Activated CD4-positive, alpha-beta T cell treated with anti-CD3 and anti-CD28 coated beads, Interleukin-10, Interleukin-2, amounts not matched to agents 100 ng/mL and 50 ng/mL, durations not matched to agents 16 hours and 8 hours (primary cell): Measurements from ENCODE around the gene RPL29.
A peak's percentile ranks its signal among the peaks of the same experiment; 100 is the strongest.
"Not testable (repeated sequence)": the region's sequence is repeated elsewhere in the genome, so short reads cannot be mapped to it uniquely, and the experiment has no call there.

ENCODE experiments used
- DNase-seq: peaks from one replicate; pipeline ENCODE4 v3.0.0-alpha.2; 2020

Gene RPL29

DNA sequence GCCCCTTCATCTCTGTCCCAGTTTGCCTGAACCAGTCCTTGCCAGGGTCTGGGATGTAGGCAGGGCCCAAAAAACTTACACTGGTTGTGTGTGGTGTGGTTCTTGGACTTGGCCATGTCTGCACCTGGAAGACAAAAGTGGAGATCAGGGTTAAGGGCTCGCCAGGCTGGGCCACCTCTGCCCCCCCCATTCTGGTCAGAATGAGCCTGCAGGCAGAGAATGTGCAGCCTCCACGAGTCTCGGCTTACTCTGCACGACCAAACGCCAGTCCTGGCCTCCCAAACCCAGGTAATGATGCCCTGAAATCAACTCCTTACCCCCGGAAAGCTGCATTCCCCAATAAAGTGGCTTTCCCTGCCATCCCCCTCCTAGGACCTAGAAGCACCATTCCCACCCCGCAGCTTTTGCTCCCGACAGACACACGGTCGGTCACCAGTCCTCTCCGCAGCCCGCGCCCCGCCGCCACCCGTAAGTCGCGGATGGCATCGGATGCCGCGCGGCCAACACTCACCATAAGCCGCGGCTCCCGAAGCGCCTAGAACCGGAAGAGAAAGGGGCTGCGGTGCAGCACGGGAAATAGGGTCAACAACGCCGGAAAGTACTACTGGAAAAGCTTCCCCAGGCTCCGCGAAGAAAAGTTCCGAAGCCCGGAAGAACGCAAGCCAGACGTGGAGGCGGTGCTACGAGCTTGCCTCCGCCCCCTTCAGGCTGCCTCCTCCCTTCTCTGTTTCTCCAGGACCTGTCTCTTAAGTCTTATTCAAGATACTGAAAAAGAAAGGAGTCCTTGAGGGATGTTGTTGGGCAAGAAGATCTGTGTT is at the start of gene RPL29:
Gene RPL29 (minus strand): TSS at position 550 of the 818 bp plus-strand sequence. CDS start 434 bp downstream, at position 116.
- peak; percentile 96 for DNase-seq

DNA sequence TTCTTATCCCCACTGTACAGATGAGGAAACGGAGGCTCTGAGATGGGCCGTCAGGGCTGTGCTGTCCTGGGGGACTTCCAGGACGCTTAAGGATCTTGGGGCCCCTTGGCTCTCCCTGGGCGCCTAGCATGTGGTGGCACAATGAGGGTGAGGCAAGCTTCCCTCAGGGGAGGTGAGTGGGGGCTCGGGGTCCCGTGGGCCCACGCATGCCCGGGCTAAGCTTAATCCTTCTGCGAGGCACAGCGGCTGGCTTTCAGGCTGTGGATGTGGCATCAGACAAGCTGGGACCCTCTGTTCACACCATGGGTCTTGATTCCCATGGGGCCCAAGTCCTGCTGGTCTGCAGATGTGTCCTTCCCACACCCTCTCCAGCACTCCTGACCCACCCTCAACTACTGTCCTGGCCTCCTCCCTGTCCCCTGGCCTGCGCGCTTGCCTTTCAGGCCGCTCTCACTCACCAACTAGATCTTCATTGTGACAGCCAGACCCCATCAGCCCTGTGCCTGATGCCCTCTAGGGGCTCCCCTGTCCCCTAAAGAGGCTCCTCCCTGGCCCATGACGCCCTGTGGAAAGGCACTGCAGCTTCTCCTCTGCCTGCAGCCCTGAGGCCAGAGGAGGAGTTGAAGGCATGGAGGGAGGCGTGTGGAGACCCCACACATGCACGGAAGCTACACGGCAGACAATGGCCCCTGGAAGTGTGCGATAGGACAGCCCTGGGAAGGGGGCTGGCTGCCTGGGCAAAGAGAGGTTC is 49.3 kb upstream of the RPL29 start:
- no peak for DNase-seq

DNA sequence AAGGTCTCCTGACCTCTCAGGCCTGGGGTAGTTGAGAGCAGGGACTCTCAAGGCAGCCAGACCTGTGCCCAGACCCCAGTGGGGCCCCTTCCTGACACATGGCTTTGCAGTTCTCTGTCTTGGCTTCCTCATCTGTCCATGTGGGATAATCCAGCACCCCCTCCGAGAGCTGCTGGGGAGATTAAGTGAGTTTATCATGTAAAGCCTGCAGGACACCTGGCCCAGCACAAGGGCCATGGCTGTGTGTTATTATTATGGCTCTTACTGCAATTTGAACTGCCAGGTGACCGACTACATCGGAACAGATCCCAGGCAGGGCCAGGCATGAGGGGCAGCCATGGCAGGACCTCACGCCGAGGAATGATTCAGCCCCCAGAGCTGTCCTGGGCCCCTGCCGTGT is 48.1 kb upstream of the RPL29 start:
- no peak for DNase-seq

DNA sequence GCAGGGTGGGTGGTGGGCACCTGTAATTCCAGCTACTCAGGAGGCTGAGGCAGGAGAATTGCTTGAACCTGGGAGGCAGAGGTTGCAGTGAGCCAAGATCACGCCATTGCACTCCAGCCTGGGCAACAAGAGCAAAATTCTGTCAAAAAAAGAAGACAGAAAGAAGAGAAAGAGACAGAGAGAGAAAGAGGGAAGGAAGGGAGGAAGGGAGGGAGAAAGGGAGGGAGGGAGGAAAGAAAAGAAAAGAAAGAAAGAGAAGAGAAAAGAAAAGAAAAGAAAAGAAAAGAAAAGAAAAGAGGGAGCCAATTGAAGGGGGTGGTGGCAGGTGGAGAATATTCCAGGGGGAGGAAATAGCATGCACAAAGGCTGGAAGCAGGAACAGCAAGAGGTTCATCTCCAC is 47.3 kb upstream of the RPL29 start:
- DNase-seq: not testable (repeated sequence)

DNA sequence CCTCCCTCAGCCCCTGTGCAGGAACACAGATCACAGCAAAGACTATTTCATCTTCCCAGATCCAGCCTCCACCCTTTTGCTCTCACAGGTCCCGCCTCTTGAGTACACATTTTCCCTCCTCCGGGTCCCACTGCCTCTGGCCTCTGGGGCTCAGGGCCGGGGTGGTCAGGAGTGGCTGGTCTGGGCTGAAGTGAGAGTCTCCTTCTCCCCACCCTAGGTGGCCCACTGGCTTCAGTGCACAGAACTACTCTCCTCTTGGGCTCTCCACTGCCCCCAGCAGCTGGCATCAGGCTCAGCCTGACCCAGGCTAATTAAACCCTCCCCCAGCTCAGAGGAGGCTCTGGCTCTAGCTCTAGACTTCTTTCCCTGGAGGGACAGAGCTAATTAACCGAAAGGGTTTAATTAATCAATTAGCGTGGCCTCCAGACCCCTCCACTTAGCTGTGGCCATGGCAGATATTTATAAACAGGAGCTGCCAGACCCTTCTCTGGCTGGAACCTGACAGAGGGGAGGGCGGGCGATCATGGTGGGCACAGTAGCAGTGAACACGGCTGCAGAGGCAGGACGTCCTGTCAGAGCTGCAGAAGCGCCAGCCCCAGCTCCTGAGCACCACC is 45.5 kb upstream of the RPL29 start:
- no peak for DNase-seq

DNA sequence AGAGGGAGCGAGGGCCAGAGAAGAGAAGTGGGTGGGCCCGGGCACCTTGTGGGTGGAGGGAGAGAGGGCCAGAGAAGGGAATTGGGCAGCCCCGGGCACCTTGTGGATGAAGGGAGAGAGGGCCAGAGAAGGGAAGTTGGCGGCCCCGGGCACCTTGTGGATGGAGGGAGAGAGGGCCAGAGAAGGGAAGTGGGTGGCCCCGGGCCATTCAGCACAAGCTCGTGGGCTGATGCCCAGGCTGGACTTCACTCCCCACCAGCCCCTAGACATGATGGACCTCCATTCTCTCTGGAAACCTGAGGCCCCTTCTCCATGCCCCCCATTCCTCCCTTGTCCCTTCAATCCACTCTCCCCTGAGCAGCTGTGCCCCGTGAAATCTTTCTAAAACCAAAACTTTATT is 44.9 kb upstream of the RPL29 start:
- DNase-seq: no peak

DNA sequence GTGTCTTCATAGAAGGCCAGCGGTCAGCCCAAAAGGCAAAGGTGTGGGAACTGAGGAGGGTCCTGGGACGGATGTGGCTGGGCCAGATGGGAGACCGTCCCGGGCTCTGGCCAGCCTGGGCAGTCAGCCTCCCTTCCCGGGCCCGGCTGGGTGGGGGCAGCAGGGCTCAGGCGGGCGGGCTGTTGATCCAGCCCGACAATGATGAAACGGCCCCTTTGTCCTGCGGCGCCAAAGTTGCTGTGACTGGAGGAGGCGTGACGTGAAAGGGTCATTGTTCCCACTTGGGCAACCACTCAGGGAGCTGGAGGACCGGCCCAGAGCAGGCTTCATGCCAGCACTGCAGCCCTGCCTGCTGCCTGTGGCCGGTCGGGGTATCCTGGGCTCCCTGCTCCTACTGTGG is 44.2 kb upstream of the RPL29 start:
- DNase-seq: no peak

DNA sequence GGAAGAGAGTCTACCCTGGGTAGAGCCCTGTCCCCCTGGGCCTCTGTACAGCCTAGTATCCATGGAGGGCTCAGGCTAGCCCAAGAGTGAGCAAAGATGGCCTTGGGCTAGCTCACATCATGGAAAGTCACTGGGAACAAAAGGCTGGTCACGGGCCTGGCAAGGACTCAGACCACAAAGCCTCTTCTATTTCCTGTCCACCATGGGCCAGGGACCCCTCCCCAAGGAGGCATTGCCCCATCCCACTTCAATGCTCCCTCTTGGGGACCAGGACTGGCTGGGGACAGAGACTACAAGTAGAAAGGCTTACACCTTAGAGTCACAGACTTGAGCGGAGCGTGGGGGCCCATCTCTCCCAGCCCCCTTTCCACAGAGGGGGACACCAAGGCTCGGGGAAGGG is 43.7 kb upstream of the RPL29 start:
- no peak for DNase-seq

DNA sequence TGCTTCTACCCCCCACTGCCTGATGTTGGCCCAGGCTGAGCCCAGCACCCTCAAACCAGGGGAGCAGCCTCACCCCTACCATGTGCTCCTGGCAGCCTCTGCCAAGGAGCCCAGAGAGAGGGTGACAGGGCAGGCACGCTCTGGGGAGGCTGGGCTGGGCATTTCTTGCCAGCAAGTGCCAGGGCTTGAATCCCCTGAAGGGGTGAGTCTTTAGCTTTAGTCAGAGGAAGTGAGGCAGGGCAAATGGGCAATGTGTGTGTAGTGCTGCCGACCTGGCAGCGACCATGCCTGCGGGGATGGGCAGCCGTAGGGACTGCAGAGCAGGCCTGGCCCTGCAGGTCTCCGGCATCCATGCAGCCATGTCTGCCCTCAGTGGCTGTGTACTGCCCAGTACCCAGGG is 42.5 kb upstream of the RPL29 start:
- DNase-seq: no peak

DNA sequence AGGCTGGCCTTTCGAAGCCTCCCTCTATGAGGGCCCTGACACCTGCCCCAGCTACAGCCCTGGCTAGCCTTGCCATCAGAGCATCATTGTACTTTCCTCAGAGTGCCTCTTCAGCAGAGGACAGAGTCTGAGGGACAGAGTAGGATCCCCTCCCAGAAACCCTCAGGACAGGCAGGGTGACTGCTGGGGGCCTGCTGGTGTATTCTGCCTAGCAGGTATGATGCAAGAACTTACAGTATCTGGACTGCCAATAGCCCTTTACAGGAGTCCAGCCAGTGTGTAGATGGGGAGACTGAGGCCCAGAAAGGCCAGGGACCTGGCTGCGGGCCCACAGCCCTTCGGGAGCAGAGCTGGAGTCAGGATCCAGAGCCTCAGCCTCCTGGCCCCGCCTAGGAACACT is 41.6 kb upstream of the RPL29 start:
- DNase-seq: no peak

DNA sequence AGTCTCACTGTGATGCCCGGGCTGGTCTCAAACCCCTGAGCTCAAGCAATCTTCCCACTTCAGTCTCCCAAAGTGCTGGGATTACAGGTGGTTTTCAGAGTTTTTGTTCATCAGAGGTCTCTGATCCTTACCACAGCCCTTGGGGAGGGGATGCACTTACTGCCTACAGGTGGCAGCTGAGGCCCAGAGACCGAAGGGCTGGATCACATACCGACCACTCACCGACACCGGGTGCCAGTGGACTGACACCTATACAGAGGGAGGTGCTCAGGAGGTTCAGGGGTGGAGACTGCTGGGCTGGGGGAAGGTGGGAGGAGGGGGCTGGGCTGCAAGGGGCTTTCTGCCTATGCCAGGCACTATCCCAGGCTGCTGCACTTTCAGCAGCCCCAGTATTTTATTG is 41.1 kb upstream of the RPL29 start:
- DNase-seq: no peak

DNA sequence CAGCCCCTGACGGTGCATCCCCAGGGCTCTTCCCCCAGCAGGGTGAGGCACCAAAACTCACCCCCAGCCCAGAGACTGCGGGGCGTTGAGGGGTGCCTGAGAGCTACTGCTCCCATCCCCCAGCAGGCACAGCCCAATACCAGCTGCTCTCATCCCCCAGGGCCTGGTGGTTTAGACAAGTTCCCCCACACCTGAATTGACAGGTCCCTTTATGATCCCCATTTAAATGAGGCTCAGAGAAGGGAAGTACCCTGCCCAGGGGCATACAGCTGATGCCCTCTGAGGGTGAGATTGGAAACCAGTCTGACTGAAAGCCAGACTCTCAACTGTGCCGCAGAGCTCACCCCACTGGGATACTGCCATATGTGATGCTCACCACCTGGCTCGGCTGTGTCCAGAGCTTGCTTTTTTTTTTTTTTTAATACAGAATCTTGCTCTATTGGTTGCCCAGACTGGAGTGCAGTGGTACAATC is 40.6 kb upstream of the RPL29 start:
- no peak for DNase-seq

DNA sequence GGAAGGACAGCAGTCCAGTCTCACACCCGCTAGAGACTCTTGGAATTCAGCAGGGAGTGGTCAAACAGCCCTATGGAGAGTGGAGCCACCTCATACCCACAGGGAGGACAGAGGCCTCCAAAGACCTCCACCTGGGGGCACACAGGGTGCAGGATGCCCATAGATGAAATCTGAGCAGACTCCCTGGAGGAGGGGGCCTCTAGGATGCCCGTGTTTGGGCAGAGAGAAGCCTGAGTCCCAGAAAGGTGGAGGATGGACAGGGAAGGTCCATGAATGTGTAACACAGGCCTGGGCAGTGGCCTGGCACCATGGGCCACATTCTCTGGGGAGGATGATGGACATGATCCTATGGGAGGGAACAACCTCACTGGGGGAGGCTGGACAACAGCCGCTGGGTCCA is 39.0 kb upstream of the RPL29 start:
- DNase-seq: no peak

DNA sequence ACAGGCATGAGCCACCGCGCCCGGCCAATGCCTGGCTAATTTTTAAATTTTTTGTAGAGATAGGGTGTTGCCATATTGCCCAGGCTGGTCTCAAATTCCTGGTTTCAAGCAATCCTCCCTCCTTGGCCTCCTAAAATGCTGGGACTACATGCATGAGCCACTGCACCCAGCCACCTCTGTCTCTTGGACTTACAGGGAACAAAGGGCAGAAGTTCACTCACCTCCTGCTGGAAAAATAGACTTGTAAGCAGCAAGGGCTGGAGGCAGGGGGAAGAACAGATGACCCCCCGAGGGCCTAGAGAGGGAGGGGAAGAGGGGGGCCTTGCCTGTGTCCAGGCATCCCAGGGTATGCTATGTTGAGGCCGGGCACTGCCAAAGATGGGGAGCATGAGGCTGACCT is 38.5 kb upstream of the RPL29 start:
- DNase-seq: no peak

DNA sequence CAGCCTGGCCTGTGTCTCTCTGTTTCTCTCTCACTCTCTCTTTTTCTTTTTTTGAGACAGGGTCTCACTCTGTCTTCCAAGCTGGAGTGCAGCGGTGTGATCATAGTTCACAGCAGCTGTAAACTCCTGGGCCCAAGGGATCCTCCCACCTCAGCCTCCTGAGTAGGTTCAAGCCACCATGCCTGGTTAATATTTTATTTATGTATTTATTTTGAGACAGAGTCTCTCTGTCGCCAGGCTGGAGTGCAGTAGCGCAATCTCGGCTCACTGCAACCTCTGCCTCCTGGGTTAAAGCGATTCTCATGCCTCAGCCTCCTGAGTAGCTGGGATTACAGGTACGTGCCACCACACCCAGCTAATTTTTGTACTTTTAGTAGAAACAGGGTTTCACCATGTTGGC is 38.1 kb upstream of the RPL29 start:
- not testable (repeated sequence) for DNase-seq

DNA sequence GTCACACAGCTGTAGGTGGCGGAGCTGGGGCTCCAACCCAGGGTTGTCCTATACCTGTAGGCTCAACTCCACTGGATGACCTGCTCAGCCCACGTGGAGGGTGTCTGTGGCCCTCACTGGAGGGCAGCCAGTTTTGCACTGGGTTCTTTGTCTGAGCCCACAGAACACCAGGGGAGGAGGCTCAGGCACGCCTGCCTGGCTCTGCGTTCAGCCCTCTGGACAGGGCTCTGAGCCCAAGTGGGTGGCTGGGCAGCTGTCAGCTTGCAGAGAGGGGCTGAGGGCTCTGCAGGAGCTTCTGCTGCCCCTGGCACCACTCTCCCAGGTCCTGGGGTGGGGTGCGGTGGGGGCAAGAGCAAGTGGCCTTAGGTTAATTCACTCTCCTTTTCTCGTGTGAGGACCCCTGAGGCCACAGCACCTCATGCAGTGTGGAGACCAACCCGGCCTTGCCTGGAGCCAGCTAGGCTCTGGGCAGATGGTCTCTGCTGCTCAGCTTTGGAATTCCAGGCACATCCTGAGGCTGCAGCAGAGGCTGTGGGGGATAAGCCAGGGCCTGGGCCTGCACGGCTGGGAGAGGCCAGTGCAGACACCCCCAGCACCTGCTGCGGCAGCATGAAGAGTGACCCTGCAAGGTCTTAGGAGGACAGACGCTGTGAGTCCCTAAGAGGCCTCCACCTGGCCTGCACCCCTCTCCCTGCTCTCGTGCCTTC is 37.2 kb upstream of the RPL29 start:
- DNase-seq: no peak

DNA sequence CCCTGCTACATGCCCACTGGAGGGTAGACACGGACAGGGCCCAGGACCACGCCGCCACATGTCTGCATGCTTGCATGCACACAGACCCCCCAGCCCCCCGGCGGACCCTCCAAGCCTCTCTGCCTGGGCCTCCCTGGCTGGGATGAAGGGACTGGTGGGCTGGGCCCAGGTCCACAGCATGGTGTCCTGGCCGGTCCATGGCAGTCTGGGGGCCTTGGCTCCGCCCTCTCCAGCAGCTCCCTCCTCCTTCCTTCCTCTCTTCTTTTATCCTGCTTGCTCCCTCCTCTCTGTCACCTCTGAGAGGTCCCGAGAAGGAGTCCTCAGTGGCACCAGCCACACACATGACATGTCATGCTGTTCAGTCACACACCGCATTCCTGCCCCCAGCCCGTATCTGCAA is 36.2 kb upstream of the RPL29 start:
- no peak for DNase-seq

DNA sequence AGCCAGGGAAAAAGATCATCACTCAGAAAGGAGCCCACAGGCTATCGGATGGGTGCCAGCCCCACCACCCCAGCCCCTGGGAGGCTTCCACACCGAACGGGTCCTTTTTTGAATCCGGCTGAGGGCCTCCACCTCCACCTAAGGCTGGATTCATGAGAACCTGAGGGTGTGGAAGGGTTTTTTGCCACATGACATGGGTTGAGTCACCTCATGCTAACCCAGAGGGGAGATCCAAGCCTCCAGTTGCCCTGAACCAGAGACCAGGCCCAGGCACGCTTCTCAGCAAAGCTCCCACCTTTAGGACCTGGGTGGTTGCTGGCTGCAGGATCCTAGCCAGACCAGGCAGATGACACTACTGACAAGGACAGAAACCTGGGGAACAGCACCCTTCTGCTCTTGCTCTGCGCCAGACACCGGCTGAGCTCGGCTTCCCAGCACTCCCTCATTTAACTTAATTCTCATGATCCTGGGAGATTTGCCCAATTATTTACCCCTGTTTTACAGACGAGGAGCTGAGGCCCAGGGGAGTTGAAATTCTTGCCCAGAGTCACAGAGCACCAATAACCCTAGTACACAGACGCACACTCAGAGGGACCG is 35.1 kb upstream of the RPL29 start:
- DNase-seq: no peak

DNA sequence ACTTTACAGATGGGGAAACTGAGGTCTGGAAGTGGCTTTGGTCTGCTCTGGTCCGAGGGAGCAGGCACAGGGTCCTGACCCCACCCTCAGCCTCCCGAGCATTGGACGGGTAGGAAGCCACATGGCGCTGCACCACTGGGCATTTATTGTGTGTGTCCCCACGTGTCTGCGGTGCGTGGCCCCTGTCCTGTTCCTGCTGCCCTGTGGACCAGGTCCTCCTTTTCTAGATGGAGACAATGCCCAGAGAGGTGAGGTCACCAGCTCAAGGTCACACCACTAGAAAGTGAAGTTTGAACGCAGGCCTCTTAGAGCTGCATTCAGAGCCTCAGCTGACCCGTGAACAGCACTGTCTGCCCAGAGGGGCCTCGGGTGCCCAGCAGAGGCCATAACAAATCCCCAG is 33.8 kb upstream of the RPL29 start:
- DNase-seq: no peak

DNA sequence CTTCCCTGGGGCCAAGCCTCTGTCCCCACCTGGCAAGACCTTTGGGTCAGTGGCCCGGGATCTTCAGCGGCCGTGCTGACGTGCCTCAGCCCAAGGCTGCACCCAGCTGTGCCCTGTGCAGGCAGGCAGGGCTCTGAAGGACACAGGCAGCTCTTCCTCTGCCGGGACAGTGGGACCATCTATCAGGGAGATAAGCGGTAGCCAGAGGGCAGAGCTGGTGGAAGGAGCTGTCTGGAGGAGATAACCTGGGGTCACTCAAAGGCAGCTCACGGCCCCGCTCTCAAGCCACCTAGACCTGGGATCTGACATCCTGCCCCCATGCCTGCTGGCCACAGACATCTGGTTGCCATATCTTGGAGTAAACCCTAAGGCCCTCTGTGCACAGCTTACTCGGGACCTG is 33.4 kb upstream of the RPL29 start:
- DNase-seq: no peak

DNA sequence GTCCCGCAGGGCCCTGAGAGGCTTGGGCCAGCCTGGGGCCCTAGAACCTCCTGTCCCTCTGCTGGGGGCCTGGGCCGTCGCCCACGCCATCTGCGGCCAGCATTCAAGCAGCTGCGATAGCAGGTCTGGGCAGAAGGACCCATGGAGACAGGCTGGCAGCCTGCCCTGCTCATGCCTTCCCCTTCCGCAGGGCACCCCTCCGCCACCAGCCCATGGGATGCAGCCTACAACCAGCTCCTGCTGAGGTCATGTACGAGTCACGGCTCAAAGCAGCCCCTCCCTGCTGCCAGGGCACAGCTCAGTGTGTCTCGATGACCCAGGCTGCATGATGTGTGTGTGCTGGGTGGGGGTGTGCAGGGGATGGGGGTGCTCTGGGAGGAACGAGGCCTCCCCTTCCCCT is 32.9 kb upstream of the RPL29 start:
- DNase-seq: no peak

DNA sequence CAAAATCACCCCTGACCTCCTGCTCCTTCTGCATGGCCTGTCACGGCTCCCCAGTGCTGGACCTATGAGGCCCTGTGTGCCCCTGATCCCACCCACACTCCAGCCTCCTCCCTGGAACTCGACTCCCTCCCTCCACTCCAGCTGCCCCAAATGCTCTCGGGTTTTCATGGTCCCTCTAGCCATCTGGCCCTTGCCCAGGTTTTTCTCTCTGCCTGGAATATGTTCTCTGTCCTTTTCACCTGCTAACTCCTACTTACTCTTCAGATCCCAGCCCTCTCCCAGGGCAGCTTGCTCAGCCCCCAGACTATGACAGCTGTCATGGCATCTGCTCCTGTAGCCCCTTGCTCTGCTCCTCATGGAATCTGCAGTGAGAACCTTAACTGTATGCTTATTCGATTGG is 30.3 kb upstream of the RPL29 start:
- DNase-seq: no peak

DNA sequence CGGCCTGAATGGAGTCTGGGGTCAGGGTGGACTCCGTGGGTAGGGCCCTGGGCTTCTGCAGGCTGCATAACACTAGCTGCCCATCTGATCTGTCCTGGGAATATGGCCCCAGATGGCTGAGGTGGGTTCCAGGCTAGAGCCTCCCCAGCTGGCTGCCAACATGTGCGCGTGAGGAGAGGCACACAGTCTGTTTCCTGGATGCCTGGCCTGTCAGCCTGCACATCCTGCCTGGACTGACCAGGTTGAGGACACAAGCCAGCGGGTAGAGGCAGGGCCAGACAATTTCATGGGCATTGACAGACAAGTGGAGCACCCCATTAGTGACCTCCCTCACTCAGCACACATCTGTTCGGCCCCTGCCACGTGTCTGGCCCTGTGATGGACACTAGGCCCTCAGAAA is 29.8 kb upstream of the RPL29 start:
- no peak for DNase-seq
